GM12878 (cell line): ENCODE results near the gene MAML3. TPM values are rescaled to one million over a fixed set of nuclear protein-coding genes. Genes with fewer than 3 reads are reported as not detected.

Experiments used
- ATF7 ChIP-seq: fragments of 450-650 bp; IDR thresholded peaks from 2 replicates; pipeline ENCODE4 v1.6.1; 2016; ENCODE audit warnings: low read depth, mild to moderate bottlenecking
- CBFB ChIP-seq: IDR thresholded peaks from 2 replicates; pipeline ENCODE4 v1.6.1; 2016; ENCODE audit warnings: antibody characterized with exemption, low read depth
- CREM ChIP-seq: IDR thresholded peaks from 2 replicates; pipeline ENCODE4 v1.6.1; 2014; ENCODE audit warnings: antibody characterized with exemption, low read depth
- HDGF ChIP-seq: fragments of 450-650 bp; IDR thresholded peaks from 2 replicates; pipeline ENCODE4 v1.6.1; 2016; ENCODE audit warnings: antibody characterized with exemption
- IKZF1 ChIP-seq: fragments of 450-650 bp; conservative IDR thresholded peaks from 2 replicates; pipeline ENCODE4 v1.6.1; 2017; ENCODE audit warnings: antibody characterized with exemption, mild to moderate bottlenecking
- IKZF2 ChIP-seq, 2 experiments: fragments of 450-650 bp; IDR thresholded peaks; 2 replicates each; pipeline ENCODE4 v1.6.1; 2017; ENCODE audit warnings: mild to moderate bottlenecking in 2 of 2, moderate library complexity in 2 of 2
- IRF4 ChIP-seq: IDR thresholded peaks from 2 replicates; pipeline ENCODE4 v1.6.1; 2011; ENCODE audit warnings: low read depth, low read length
- MEF2A ChIP-seq: IDR thresholded peaks from 2 replicates; pipeline ENCODE4 v1.6.1; 2011; ENCODE audit warnings: low read depth, mild to moderate bottlenecking, low read length, moderate library complexity; ENCODE audit not compliant: insufficient read depth
- MTA2 ChIP-seq: fragments of 450-650 bp; IDR thresholded peaks from 2 replicates; pipeline ENCODE4 v1.6.1; 2016; ENCODE audit warnings: low read depth, mild to moderate bottlenecking, moderate library complexity
- MYC ChIP-seq: IDR thresholded peaks from 2 replicates; pipeline ENCODE4 v1.6.1; 2011; ENCODE audit warnings: mild to moderate bottlenecking, low read length, moderate library complexity, inconsistent platforms; ENCODE audit not compliant: insufficient read depth, insufficient replicate concordance, insufficient read length, severe bottlenecking
- NFIC ChIP-seq: IDR thresholded peaks from 2 replicates; pipeline ENCODE4 v1.6.1; 2012; ENCODE audit warnings: low read depth, mild to moderate bottlenecking, inconsistent platforms, low read length, moderate library complexity
- NKRF ChIP-seq: fragments of 450-650 bp; conservative IDR thresholded peaks from 2 replicates; pipeline ENCODE4 v1.6.1; 2017; ENCODE audit warnings: mild to moderate bottlenecking, moderate library complexity
- NR2F1 ChIP-seq: fragments of 450-650 bp; conservative IDR thresholded peaks from 2 replicates; pipeline ENCODE4 v1.6.1; 2017; ENCODE audit warnings: mild to moderate bottlenecking
- PAX5 ChIP-seq: IDR thresholded peaks from 2 replicates; pipeline ENCODE4 v1.6.1; 2011; ENCODE audit warnings: low read depth, low read length, borderline replicate concordance
- POLR2A ChIP-seq: IDR thresholded peaks from 2 replicates; pipeline ENCODE4 v1.6.1; 2011; ENCODE audit warnings: low read depth, mild to moderate bottlenecking, low read length
- POLR2AphosphoS2 ChIP-seq: IDR thresholded peaks from 2 replicates; pipeline ENCODE4 v1.6.1; 2011; ENCODE audit warnings: low read depth, mild to moderate bottlenecking, low read length, improper control_type of control experiment, moderate library complexity
- RCOR1 ChIP-seq: conservative IDR thresholded peaks from 2 replicates; pipeline ENCODE4 v1.6.1; 2012; ENCODE audit warnings: low read depth, low read length, improper control_type of control experiment
- SREBF2 ChIP-seq: IDR thresholded peaks from 2 replicates; pipeline ENCODE4 v1.6.1; 2012; ENCODE audit warnings: mild to moderate bottlenecking, low read length
- TCF3 ChIP-seq: IDR thresholded peaks from 2 replicates; pipeline ENCODE4 v1.6.1; 2012; ENCODE audit warnings: low read depth, mild to moderate bottlenecking, low read length, borderline replicate concordance; ENCODE audit not compliant: insufficient read depth
- YBX1 ChIP-seq: fragments of 450-650 bp; IDR thresholded peaks from 2 replicates; pipeline ENCODE4 v1.6.1; 2016; ENCODE audit warnings: antibody characterized with exemption
- ZBTB33 ChIP-seq: fragments of 450-650 bp; IDR thresholded peaks from 2 replicates; pipeline ENCODE4 v1.6.1; 2017; ENCODE audit warnings: mild to moderate bottlenecking
- ZNF217 ChIP-seq: fragments of 450-650 bp; IDR thresholded peaks from 2 replicates; pipeline ENCODE4 v1.6.1; 2017; ENCODE audit warnings: antibody characterized with exemption, mild to moderate bottlenecking
- ZNF274 ChIP-seq: IDR thresholded peaks from one replicate; pipeline ENCODE4 v1.8.0; 2011; ENCODE audit not compliant: insufficient read length, insufficient read depth
- polyA plus RNA-seq, 11 experiments: library from polyadenylated mRNA; depleted of rRNA in 4 of 11; unstranded in 6 of 11; stranded (reverse) in 5 of 11; fragments of >200 nt; fragmentation: Nextera tagmentation in 4 of 11; fragmentation: Illumina TruSeq in 1 of 11; extraction: Ambion mirVana in 4 of 11; extraction: Trizol in 1 of 11; gene quantifications; 1 replicate in 1 of 11; 2 replicates in 10 of 11; pipeline versions ENCODE4 v1.2.1 to v1.2.3, GENCODE V29; 2011 to 2016; ENCODE audit warnings: inconsistent platforms in 2 of 11, missing spikeins in 2 of 11, low read depth in 1 of 11
- total RNA-seq, 4 experiments: library from RNA; depleted of rRNA in 3 of 4; stranded (reverse); fragments of >200 nt in 3 of 4; fragmentation: Illumina TruSeq in 1 of 4; extraction: Trizol in 1 of 4; gene quantifications; 2 replicates each; pipeline versions ENCODE4 v1.2.1 to v1.2.3, GENCODE V29; 2013 to 2021
- TF ChIP-seq, protein P1 (sequence below): IDR thresholded peaks from 2 replicates; pipeline ENCODE4 v1.6.1; 2012; ENCODE audit warnings: low read length, inconsistent platforms
- TF ChIP-seq, protein P2 (sequence below): fragments of 450-650 bp; formaldehyde crosslinking; IDR thresholded peaks from 2 replicates; pipeline ENCODE4 v1.4.0; 2022; ENCODE audit warnings: mild to moderate bottlenecking, moderate library complexity

The MAML3 gene
- total and polyA plus RNA-seq, 10 of the 15 experiments (the other 5 are each of a cell fraction or from before 2014, with no cell fraction given), result under 0.01 to 0.53 (median 0.06) TPM; not detected in 2

DNA sequence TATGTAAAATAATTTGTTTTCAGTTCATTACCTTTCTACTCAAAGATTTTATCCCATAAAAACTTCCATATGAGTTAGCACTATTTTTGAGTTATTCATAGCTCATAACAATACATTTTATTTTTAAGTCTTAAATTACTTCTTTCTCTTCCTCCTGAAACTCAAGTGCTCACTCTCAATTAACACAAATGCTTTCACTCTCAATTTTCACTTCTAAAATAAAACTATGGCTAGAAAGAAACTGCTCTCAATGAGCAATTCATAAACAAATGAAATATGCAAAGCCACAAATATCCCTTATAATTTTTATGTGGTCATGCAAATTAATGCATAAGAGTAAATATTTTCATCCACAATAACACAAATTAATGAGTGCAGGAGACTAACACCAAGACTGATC lies 38.8 kb downstream of the MAML3 start (continued):
- TF ChIP-seq IKZF2 (IDR thresholded peaks at IDR 0.05) (peak in 1 of 2 experiments; percentile 41; a peak in 2 of 4 replicates), ATF7 (0 out of 2 replicates have a peak, but pooled peaks have one; percentile 14), NFIC (peak; percentile 57), MTA2 (peak; percentile 74), SREBF2 (no peak), HDGF (no peak), TCF3 (no peak), MEF2A (peak; percentile 60; the same call in 1 of the 2 replicates), RCOR1 (no peak), IKZF1 (no peak), ZNF274 (no peak), NR2F1 (no peak), MYC (no peak), POLR2AphosphoS2 (no peak), YBX1 (no peak), CREM (no peak), ZBTB33 (no peak), PAX5 (no peak), POLR2A (no peak), IRF4 (no peak), ZNF217 (peak; percentile 66; the same call in 1 of the 2 replicates), NKRF (no peak), CBFB (no peak)
- TF ChIP-seq, protein P1, sequence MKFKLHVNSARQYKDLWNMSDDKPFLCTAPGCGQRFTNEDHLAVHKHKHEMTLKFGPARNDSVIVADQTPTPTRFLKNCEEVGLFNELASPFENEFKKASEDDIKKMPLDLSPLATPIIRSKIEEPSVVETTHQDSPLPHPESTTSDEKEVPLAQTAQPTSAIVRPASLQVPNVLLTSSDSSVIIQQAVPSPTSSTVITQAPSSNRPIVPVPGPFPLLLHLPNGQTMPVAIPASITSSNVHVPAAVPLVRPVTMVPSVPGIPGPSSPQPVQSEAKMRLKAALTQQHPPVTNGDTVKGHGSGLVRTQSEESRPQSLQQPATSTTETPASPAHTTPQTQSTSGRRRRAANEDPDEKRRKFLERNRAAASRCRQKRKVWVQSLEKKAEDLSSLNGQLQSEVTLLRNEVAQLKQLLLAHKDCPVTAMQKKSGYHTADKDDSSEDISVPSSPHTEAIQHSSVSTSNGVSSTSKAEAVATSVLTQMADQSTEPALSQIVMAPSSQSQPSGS, result peak; percentile 48; the same call in 1 of the 2 replicates
- TF ChIP-seq, protein P2, sequence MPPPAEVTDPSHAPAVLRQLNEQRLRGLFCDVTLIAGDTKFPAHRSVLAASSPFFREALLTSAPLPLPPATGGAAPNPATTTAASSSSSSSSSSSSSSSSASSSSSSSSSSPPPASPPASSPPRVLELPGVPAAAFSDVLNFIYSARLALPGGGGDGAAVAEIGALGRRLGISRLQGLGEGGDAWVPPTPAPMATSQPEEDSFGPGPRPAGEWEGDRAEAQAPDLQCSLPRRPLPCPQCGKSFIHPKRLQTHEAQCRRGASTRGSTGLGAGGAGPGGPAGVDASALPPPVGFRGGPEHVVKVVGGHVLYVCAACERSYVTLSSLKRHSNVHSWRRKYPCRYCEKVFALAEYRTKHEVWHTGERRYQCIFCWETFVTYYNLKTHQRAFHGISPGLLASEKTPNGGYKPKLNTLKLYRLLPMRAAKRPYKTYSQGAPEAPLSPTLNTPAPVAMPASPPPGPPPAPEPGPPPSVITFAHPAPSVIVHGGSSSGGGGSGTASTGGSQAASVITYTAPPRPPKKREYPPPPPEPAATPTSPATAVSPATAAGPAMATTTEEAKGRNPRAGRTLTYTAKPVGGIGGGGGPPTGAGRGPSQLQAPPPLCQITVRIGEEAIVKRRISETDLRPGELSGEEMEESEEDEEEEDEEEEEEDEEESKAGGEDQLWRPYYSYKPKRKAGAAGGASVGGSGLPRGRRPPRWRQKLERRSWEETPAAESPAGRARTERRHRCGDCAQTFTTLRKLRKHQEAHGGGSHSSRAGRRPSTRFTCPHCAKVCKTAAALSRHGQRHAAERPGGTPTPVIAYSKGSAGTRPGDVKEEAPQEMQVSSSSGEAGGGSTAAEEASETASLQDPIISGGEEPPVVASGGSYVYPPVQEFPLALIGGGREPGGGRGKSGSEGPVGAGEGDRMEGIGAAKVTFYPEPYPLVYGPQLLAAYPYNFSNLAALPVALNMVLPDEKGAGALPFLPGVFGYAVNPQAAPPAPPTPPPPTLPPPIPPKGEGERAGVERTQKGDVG, result no peak
